ENCODE data around the gene CCL19. TPM values are rescaled to one million over a fixed set of nuclear protein-coding genes. Genes with fewer than 3 reads are reported as not detected.
A peak's percentile ranks its signal among the peaks of the same experiment; 100 is the strongest.

The CCL19 gene
- total RNA-seq, 1 donor: not detected

GRCh38 chr9:34686732-34687131 is 4.3 kb downstream of the CCL19 start:
- H3K4me3 ChIP-seq (ENCODE audit: low read depth, low read length): no peak overlapping the region
- DNase-seq (ENCODE audit: low read depth): peak; percentile 43
- TF ChIP-seq CTCF (IDR thresholded peaks at IDR 0.05; ENCODE audit: insufficient read depth, low read length): no peak

GRCh38 chr9:34686231-34686630 is 4.8 kb downstream of the CCL19 start:
- TF ChIP-seq CTCF (IDR thresholded peaks at IDR 0.05; ENCODE audit: insufficient read depth, low read length): no peak
- DNase-seq (ENCODE audit: low read depth): peak; percentile 83

GRCh38 chr9:34685591-34685990 is 5.5 kb downstream of the CCL19 start:
- no peak overlapping the region for H3K4me3 ChIP-seq (ENCODE audit: low read depth, low read length)
- peak; percentile 9 for DNase-seq (ENCODE audit: low read depth)
- TF ChIP-seq CTCF (IDR thresholded peaks at IDR 0.05; ENCODE audit: insufficient read depth, low read length): no peak

More at GRCh38 chr9:34686231-34686630, 4.8 kb downstream of the CCL19 start:
- no peak overlapping the region for H3K4me3 ChIP-seq (ENCODE audit: low read depth, low read length)

GRCh38 chr9:34684816-34685215 is 6.3 kb downstream of the CCL19 start:
- H3K4me3 ChIP-seq (ENCODE audit: low read depth, low read length): no peak overlapping the region
- no peak for DNase-seq (ENCODE audit: low read depth)
- no peak for TF ChIP-seq CTCF (IDR thresholded peaks at IDR 0.05; ENCODE audit: insufficient read depth, low read length)

GRCh38 chr9:34684145-34684544 is 6.9 kb downstream of the CCL19 start:
- no peak for TF ChIP-seq CTCF (IDR thresholded peaks at IDR 0.05; ENCODE audit: insufficient read depth, low read length)
- DNase-seq (ENCODE audit: low read depth): no peak
- H3K4me3 ChIP-seq (ENCODE audit: low read depth, low read length): no peak overlapping the region

GRCh38 chr9:34675869-34676268 is 15.2 kb downstream of the CCL19 start:
- H3K4me3 ChIP-seq (ENCODE audit: low read depth, low read length): no peak overlapping the region
- no peak for TF ChIP-seq CTCF (IDR thresholded peaks at IDR 0.05; ENCODE audit: insufficient read depth, low read length)
- DNase-seq (ENCODE audit: low read depth): peak; percentile 28

GRCh38 chr9:34675048-34675714 is 15.9 kb downstream of the CCL19 start:
- peak; percentile 73 for DNase-seq (ENCODE audit: low read depth)
- no peak overlapping the region for H3K4me3 ChIP-seq (ENCODE audit: low read depth, low read length)
- peak; percentile 83 for TF ChIP-seq CTCF (IDR thresholded peaks at IDR 0.05; ENCODE audit: insufficient read depth, low read length)

Data from fibroblast of the aortic adventitia (primary cell).